ENCODE data around the gene JPH4.

JPH4 gene

GRCh38 chr14:23578560-23579310 lies at the start of gene JPH4:
Gene JPH4 (minus strand): TSS chr14:23578790. CDS start chr14:23577453, 1,337 bp downstream.
- Mint-ChIP-seq H3K9me3 (no peaks in the 10 kb centered on the region), H3K27me3 (peaks cover 32% of the 10 kb centered on the region)
- peak in 1 of 2 donors; percentile 9 for DNase-seq (ENCODE audit: low spot score in 2 of 2)

DNA sequence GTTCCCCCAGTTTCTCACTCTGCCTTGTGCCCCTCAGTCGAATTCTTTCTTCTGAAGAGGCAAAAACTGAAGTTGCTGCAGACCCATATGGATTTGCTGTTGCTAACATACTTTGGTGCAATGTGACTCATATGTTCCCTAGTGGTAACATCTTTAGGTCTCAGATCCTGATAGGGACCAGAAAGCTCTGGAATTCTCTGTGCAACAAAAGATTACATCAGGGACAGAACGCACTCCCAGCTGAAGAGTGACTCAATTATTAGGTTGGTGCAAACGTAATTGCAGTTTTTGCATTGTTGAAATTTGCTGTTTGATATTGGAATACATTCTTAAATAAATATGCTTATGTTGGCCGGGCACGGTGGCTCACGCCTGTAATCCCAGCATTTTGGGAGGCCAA lies 49.4 kb upstream of the JPH4 start:
- H3K27ac Mint-ChIP-seq = no peak overlapping the region
- ATAC-seq (ENCODE audit: low read depth) = no peak
- H3K9me3 Mint-ChIP-seq = peaks cover 9% of the 10 kb centered on the region
- H3K36me3 Mint-ChIP-seq = peaks cover 2% of the 10 kb centered on the region
- DNase-seq (ENCODE audit: low spot score in 2 of 2) = no peak
- H3K4me3 Mint-ChIP-seq = no peak overlapping the region
- H3K4me1 Mint-ChIP-seq = peaks cover 3% of the 10 kb centered on the region
- peaks cover 8% of the 10 kb centered on the region for H3K27me3 Mint-ChIP-seq

More at GRCh38 chr14:23578560-23579310, at the start of gene JPH4:
- Mint-ChIP-seq H3K4me1 (peaks cover 17% of the 10 kb centered on the region), H3K36me3 (no peaks in the 10 kb centered on the region), H3K27ac (peak within 1 kb of the TSS; percentile 70), H3K4me3 (no peak within 1 kb of the TSS)
- ATAC-seq (ENCODE audit: low read depth) = no peak

DNA sequence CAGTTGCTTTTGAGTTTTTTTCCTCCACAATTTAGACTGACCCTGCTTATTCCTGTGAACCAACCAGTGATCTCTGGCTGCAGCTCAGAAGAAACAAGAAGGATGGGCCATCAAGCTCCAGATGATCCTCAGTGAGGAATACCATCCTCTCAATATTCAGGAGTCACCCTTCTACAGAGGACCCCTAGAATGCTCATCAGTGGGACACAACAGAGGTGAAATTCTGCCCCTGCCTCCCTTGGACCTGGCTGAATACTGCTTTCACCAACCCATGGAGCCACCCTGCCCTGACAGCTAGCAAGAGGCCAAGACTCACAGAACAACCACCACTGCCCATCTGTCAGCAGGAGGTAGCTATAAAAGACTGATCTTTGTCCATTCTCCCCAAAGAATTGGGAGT lies 48.4 kb upstream of the JPH4 start:
- peaks cover 9% of the 10 kb centered on the region for H3K9me3 Mint-ChIP-seq
- ATAC-seq (ENCODE audit: low read depth) (no peak), DNase-seq (ENCODE audit: low spot score in 2 of 2) (no peak)
- H3K27ac Mint-ChIP-seq = no peak overlapping the region
- H3K36me3 Mint-ChIP-seq = peaks cover 3% of the 10 kb centered on the region
- H3K27me3 Mint-ChIP-seq = peaks cover 11% of the 10 kb centered on the region
- no peaks in the 10 kb centered on the region for H3K4me1 Mint-ChIP-seq
- H3K4me3 Mint-ChIP-seq = no peak overlapping the region

DNA sequence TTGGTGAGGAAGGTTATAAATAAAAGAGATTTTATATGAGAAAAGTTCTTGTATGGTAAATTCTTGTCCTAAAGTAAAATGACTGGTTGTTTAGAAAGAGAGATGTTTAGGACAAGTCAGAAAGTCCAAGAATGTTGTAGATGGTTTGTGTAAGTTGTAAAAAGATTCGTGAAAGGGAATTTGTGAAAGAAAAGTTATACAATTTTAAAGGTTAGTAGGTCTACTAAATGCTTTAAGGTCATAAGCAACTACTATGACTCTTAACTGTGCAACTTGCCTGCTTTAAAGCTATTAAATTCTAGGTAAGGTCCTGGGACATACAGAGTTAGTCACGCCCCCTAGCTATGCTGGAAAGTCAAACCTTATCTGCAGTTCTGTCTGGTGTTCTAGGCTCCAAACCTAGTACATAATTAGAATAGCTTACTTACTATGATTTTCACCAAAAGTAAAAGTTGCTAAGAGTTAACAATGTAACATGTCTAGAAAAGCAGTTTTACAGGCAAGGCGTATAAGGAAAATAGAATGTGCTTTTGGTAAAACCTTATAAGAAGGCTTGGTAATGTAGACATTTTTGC lies 46.3 kb upstream of the JPH4 start:
- Mint-ChIP-seq H3K27ac (no peak overlapping the region), H3K27me3 (peaks cover 16% of the 10 kb centered on the region), H3K4me3 (no peak overlapping the region), H3K36me3 (peaks cover 3% of the 10 kb centered on the region), H3K9me3 (peaks cover 9% of the 10 kb centered on the region), H3K4me1 (no peaks in the 10 kb centered on the region)
- DNase-seq (ENCODE audit: low spot score in 2 of 2) (no peak), ATAC-seq (ENCODE audit: low read depth) (no peak)

DNA sequence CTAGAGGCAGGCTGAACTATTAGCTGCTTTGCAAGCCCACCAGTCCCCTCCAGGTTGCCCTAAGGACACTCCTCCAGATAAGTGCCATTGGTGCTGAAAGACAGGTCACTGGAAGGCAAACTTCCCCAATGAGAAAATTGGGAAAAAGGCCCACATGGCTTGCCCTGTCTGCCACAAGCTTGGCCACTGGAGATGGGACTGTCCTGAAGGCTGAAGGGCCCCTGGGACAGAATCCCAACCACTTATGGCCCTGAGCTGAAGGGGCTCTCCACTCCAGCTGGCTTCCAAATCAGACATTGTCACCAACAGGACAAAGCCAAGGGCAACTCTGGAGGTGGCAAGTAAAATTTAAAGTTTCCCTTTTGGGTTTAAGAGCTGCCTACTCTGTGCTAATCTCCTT lies 45.4 kb upstream of the JPH4 start:
- H3K27me3 Mint-ChIP-seq = peaks cover 17% of the 10 kb centered on the region

DNA sequence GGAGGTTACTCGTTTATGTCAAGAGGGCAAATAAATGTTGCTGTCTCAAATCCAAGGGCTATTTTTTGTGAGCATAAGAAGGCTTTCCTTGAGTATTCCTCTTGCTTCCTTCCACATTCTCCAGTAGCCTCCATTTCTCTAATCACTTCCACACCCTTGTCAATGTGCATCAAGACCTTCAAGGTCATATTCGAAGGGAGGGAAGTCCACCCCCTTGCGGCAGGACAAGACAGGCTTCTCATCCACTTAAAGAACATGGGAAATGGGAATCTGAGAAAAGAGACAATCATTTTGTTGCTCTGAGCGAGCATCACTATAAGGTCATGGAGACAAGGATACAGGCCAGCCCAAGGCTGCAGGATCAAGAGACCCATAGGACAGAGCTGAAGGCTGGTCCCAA lies 44.4 kb upstream of the JPH4 start:
- ATAC-seq (ENCODE audit: low read depth) = no peak
- Mint-ChIP-seq H3K36me3 (peaks cover 3% of the 10 kb centered on the region), H3K4me3 (no peak overlapping the region), H3K9me3 (peaks cover 9% of the 10 kb centered on the region), H3K4me1 (no peaks in the 10 kb centered on the region), H3K27me3 (peaks cover 16% of the 10 kb centered on the region), H3K27ac (no peak overlapping the region)
- DNase-seq (ENCODE audit: low spot score in 2 of 2) = no peak

More for the DNA sequence above, 45.4 kb upstream of the JPH4 start:
- H3K36me3 Mint-ChIP-seq = peaks cover 3% of the 10 kb centered on the region
- peaks cover 9% of the 10 kb centered on the region for H3K9me3 Mint-ChIP-seq
- DNase-seq (ENCODE audit: low spot score in 2 of 2) = no peak
- H3K4me3 Mint-ChIP-seq = no peak overlapping the region
- no peak overlapping the region for H3K27ac Mint-ChIP-seq
- no peaks in the 10 kb centered on the region for H3K4me1 Mint-ChIP-seq
- no peak for ATAC-seq (ENCODE audit: low read depth)

- peaks cover 15% of the 10 kb centered on the region for H3K27me3 Mint-ChIP-seq
- ATAC-seq (ENCODE audit: low read depth) (no peak), DNase-seq (ENCODE audit: low spot score in 2 of 2) (no peak)
- H3K27ac Mint-ChIP-seq = no peak overlapping the region
- H3K4me1 Mint-ChIP-seq = no peaks in the 10 kb centered on the region
- peaks cover 9% of the 10 kb centered on the region for H3K9me3 Mint-ChIP-seq
- peaks cover 3% of the 10 kb centered on the region for H3K36me3 Mint-ChIP-seq
- no peak overlapping the region for H3K4me3 Mint-ChIP-seq
Measured at GRCh38 chr14:23621932-23622730, 43.5 kb upstream of the JPH4 start.

- Mint-ChIP-seq H3K4me3 (no peak overlapping the region), H3K27ac (no peak overlapping the region), H3K9me3 (peaks cover 9% of the 10 kb centered on the region), H3K4me1 (no peaks in the 10 kb centered on the region), H3K27me3 (peaks cover 13% of the 10 kb centered on the region), H3K36me3 (peaks cover 3% of the 10 kb centered on the region)
- DNase-seq (ENCODE audit: low spot score in 2 of 2) = no peak
- no peak for ATAC-seq (ENCODE audit: low read depth)
Measured at GRCh38 chr14:23621204-23621931, 42.8 kb upstream of the JPH4 start.

DNA sequence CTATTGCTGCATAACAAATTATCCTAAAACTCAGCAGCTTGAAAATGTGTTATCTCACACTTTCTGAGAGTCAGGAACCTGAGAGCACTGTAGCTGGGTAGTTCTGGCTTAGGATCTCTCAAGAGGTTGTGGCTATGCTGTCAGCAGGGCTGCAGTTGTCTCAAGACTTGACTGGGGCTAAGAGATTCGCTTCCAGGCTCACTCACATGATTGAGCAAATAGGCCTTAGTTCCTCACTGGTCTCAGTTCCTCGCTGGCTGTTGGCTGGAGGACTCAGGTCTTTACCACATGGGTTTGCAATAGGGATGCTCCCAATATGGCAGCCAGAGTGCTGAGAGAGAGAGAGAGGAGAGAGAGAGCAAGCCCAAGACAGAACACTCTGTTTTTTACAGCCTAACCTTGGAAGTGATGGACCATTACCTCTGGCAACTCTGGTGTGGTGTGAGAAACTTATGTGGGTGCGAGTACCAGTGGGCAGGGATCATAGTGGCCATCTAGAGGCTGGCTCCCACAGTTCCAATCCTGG lies 41.6 kb upstream of the JPH4 start:
- no peaks in the 10 kb centered on the region for H3K4me1 Mint-ChIP-seq

GRCh38 chr14:23618415-23618988 lies 39.9 kb upstream of the JPH4 start:
- Mint-ChIP-seq H3K4me1 (no peaks in the 10 kb centered on the region), H3K27ac (no peak overlapping the region), H3K4me3 (no peak overlapping the region), H3K9me3 (peaks cover 1% of the 10 kb centered on the region), H3K27me3 (peaks cover 18% of the 10 kb centered on the region), H3K36me3 (peaks cover 2% of the 10 kb centered on the region)
- ATAC-seq (ENCODE audit: low read depth) = no peak
- DNase-seq (ENCODE audit: low spot score in 2 of 2) = no peak

More for the DNA sequence above, 41.6 kb upstream of the JPH4 start:
- Mint-ChIP-seq H3K36me3 (peaks cover 3% of the 10 kb centered on the region), H3K4me3 (no peak overlapping the region), H3K27ac (no peak overlapping the region), H3K9me3 (peaks cover 8% of the 10 kb centered on the region), H3K27me3 (peaks cover 13% of the 10 kb centered on the region)
- DNase-seq (ENCODE audit: low spot score in 2 of 2) = no peak
- ATAC-seq (ENCODE audit: low read depth) = no peak

- Mint-ChIP-seq H3K36me3 (no peaks in the 10 kb centered on the region), H3K4me1 (no peaks in the 10 kb centered on the region), H3K4me3 (no peak overlapping the region), H3K9me3 (no peaks in the 10 kb centered on the region), H3K27me3 (peaks cover 16% of the 10 kb centered on the region), H3K27ac (no peak overlapping the region)
- DNase-seq (ENCODE audit: low spot score in 2 of 2) (no peak), ATAC-seq (ENCODE audit: low read depth) (no peak)
Measured at GRCh38 chr14:23617539-23617938, 38.9 kb upstream of the JPH4 start.

GRCh38 chr14:23615856-23616255 lies 37.3 kb upstream of the JPH4 start:
- ATAC-seq (ENCODE audit: low read depth) (no peak), DNase-seq (ENCODE audit: low spot score in 2 of 2) (no peak)
- Mint-ChIP-seq H3K27me3 (peaks cover 15% of the 10 kb centered on the region), H3K4me3 (no peak overlapping the region), H3K27ac (no peak overlapping the region), H3K36me3 (no peaks in the 10 kb centered on the region), H3K9me3 (no peaks in the 10 kb centered on the region), H3K4me1 (no peaks in the 10 kb centered on the region)

GRCh38 chr14:23614395-23614828 lies 35.8 kb upstream of the JPH4 start:
- Mint-ChIP-seq H3K27me3 (peaks cover 12% of the 10 kb centered on the region), H3K4me1 (no peaks in the 10 kb centered on the region), H3K9me3 (no peaks in the 10 kb centered on the region), H3K4me3 (no peak overlapping the region), H3K36me3 (no peaks in the 10 kb centered on the region), H3K27ac (no peak overlapping the region)
- DNase-seq (ENCODE audit: low spot score in 2 of 2) = no peak
- ATAC-seq (ENCODE audit: low read depth) = no peak

Data from memory B cell (primary cell).